ENCODE measurements around the gene OGFOD2. TPM values are rescaled to one million over a fixed set of nuclear protein-coding genes. Genes with fewer than 3 reads are reported as not detected.

Gene OGFOD2
- total and polyA plus RNA-seq, 2 of the 13 experiments (the other 11 are each of a cell fraction or from before 2014, with no cell fraction given): 13.2 to 14.6 TPM

- peak; percentile 13; the same call in 1 of the 2 replicates for TF ChIP-seq NFIC (IDR thresholded peaks at IDR 0.05; ENCODE audit: low read length)
- 0 out of 2 replicates have a peak, but pooled peaks have one; percentile 44 for TF ChIP-seq AHR (CRISPR knock-in tag; IDR thresholded peaks at IDR 0.05)
- TF ChIP-seq BORCS8-MEF2B (CRISPR knock-in tag; IDR thresholded peaks at IDR 0.05): no peak; the same call in 1 of the 2 replicates
- peak; percentile 85; the same call in 1 of the 2 replicates for TF ChIP-seq SNAI1 (CRISPR knock-in tag; IDR thresholded peaks at IDR 0.05; ENCODE audit: borderline replicate concordance)
- TF ChIP-seq ZXDC (CRISPR knock-in tag; IDR thresholded peaks at IDR 0.05): 0 out of 2 replicates have a peak, but pooled peaks have one; percentile 73
- TF ChIP-seq SIN3A (IDR thresholded peaks at IDR 0.05; ENCODE audit: borderline replicate concordance, low read depth, low read length): no peak
- TF ChIP-seq ZFP91 (CRISPR knock-in tag; IDR thresholded peaks at IDR 0.05; ENCODE audit: borderline replicate concordance): peak; percentile 89; the same call in 1 of the 2 replicates
- peak; percentile 79 for TF ChIP-seq KDM2A (CRISPR knock-in tag; IDR thresholded peaks at IDR 0.05; ENCODE audit: borderline replicate concordance, low read depth)
- TF ChIP-seq HNF4A (CRISPR knock-in tag; IDR thresholded peaks at IDR 0.05): no peak
- TF ChIP-seq ZBTB3 (CRISPR knock-in tag; IDR thresholded peaks at IDR 0.05; ENCODE audit: borderline replicate concordance, low read depth): 0 out of 2 replicates have a peak, but pooled peaks have one; percentile 79
- no peak for TF ChIP-seq GABPA (IDR thresholded peaks at IDR 0.05; ENCODE audit: low read depth, low read length)
- TF ChIP-seq GABPA (CRISPR knock-in tag; IDR thresholded peaks at IDR 0.05; ENCODE audit: low read depth): peak; percentile 79; the same call in 1 of the 2 replicates
- no peak for TF ChIP-seq HMGA1 (CRISPR knock-in tag; conservative IDR thresholded peaks at IDR 0.05)
- no peak for TF ChIP-seq MED13 (CRISPR knock-in tag; IDR thresholded peaks at IDR 0.05)
- 0 out of 2 replicates have a peak, but pooled peaks have one; percentile 19 for TF ChIP-seq ZNF605 (CRISPR knock-in tag; IDR thresholded peaks at IDR 0.05)
- no peak for TF ChIP-seq NONO (IDR thresholded peaks at IDR 0.05)
- peak; percentile 74; the same call in 1 of the 2 replicates for TF ChIP-seq NONO (CRISPR knock-in tag; conservative IDR thresholded peaks at IDR 0.05)
- TF ChIP-seq GATAD1 (CRISPR knock-in tag; IDR thresholded peaks at IDR 0.05): peak; percentile 76
- peak; percentile 56 for TF ChIP-seq CBX1 (IDR thresholded peaks at IDR 0.05; ENCODE audit: low read depth)
- TF ChIP-seq ZNF878 (CRISPR knock-in tag; IDR thresholded peaks at IDR 0.05): 0 out of 2 replicates have a peak, but pooled peaks have one; percentile 8
- no peak for TF ChIP-seq ZNF282 (IDR thresholded peaks at IDR 0.05; ENCODE audit: partially characterized antibody)
- no peak for TF ChIP-seq RFXANK (CRISPR knock-in tag; IDR thresholded peaks at IDR 0.05)
- TF ChIP-seq NRL (CRISPR knock-in tag; IDR thresholded peaks at IDR 0.05; ENCODE audit: borderline replicate concordance): peak; percentile 15; the same call in 1 of the 2 replicates
- no peak for TF ChIP-seq ZFP41 (CRISPR knock-in tag; IDR thresholded peaks at IDR 0.05; ENCODE audit: borderline replicate concordance)
- peak; percentile 54 for TF ChIP-seq TBL1XR1 (IDR thresholded peaks at IDR 0.05; ENCODE audit: borderline replicate concordance, low read length, partially characterized antibody)
- no peak for TF ChIP-seq SOX13 (IDR thresholded peaks at IDR 0.05)
- peak in 1 of 2 experiments; percentile 4; a peak in 1 of 4 replicates for TF ChIP-seq SOX13 (CRISPR knock-in tag; conservative IDR thresholded peaks at IDR 0.05 in 1 of 2, IDR thresholded peaks at IDR 0.05 in 1 of 2)
- no peak for TF ChIP-seq TEAD3 (CRISPR knock-in tag; optimal IDR thresholded peaks at IDR 0.05; ENCODE audit: borderline replicate concordance)
Measured at GRCh38 chr12:122974892-122975789, at the start of gene OGFOD2 (continued).

Data from HepG2 (cell line).